GM18907 (cell line): Measurements from ENCODE around the gene TMEM87B.

Experiments
- ATAC-seq: cut with Tn5 transposase; IDR thresholded peaks from one replicate; pipeline ENCODE4 v1.9.1; 2021; ENCODE audit warnings: mild to moderate bottlenecking, moderate library complexity; ENCODE audit not compliant: unreplicated experiment

The TMEM87B gene

GRCh38 chr2:112149194-112149593 is 94.1 kb downstream of the TMEM87B start:
- ATAC-seq: no peak

DNA sequence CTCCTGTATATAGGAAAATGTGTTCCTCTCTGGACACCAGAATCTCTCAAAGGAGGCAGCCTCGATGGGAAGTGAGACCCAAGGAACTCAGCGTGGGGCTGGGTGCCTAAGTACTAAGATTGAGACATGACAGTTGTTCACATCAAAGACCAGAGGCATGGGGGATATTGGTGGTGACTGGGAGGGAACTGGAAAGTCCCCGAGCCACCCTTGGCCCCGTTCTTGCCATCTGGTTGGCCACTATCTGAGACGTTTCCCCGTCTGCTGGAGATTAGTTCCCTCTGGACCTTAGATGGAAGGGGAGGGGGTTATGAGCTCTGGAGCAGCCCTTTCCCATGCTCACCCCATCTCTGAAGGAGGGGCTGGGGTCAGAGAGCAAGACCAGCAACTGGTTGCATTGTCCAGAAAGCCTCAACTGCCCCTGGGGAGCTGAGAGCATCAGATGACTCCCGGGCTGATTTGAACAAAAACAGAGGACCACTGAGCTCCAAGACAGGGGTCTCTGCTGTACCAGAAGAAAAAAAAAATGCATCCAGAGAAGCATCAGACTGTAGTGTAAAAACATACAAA is 94.9 kb downstream of the TMEM87B start:
- no peak for ATAC-seq

- ATAC-seq: no peak
These were observed 95.4 kb downstream of the TMEM87B start for GRCh38 chr2:112150447-112150846.

GRCh38 chr2:112150851-112151250 is 95.8 kb downstream of the TMEM87B start:
- ATAC-seq: no peak

GRCh38 chr2:112151271-112151670 is 96.2 kb downstream of the TMEM87B start:
- no peak for ATAC-seq

GRCh38 chr2:112151701-112152440 is 96.8 kb downstream of the TMEM87B start:
- no peak for ATAC-seq

- no peak for ATAC-seq
These were observed 97.6 kb downstream of the TMEM87B start for GRCh38 chr2:112152476-112153178.

- ATAC-seq: no peak
These were observed 98.1 kb downstream of the TMEM87B start for GRCh38 chr2:112153179-112153490.

DNA sequence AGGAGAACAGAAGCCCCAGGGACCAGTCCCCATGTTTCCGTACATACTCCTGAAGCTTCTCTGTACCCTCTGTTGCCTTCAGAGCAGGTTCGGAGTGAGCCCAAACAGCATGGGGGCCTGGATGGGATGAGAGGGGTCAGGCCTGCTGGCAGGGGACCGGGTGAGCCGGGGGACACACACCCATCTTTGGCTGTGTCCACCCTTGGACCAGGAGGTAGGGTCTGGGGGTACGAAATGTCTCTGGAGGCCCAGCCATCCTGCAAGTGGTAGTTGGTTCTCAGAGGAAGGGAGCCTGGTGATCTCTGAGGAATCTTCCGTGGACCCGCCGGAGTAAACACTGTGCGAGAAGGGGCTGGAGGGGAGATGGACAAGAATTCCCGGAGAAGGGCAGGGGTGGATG is 98.4 kb downstream of the TMEM87B start:
- no peak for ATAC-seq

DNA sequence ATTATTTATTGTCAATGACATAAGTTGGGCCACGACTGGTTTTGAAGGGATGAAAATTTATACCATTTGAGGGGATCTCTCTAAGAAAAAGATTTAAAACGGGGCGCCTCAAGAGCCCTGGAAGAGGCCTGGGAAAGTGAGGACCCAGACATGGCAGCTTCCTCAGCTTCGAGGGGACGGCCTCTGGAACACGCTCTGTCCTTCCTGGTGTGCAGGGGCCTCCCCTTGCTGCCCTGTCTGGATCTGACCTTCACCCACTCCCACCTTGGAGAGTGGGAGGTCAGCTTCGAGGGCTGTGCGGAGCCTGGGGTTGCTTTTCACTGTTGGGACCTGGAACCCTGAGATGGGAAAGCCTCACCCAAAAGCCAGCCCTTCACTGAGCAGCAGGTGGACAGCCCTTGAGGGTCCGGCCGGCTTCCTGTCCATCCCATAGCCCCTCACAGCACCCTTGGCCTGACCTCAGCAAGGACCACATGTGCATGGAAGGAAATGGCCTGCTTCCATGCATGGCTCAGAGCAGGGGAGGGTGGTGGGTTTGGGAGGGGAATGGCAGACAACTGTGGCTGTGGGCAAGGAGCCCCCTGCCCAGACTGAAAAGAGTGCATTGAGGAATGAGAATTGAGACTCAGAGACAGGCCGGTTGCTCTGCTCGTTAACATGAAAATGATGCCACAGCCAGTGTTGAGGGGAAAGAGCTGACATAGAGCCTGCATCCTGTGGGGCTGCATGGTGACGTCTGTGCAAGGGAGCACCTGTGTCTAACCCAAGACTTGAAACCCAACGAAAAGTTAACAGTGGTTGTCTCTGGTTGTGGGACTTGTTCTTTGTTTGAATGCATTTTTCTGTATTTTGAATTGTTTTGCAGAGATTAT is 99.4 kb downstream of the TMEM87B start:
- no peak for ATAC-seq

GRCh38 chr2:112155331-112156151 is 100.5 kb downstream of the TMEM87B start:
- no peak for ATAC-seq

GRCh38 chr2:112156152-112156986 is 101.3 kb downstream of the TMEM87B start:
- no peak for ATAC-seq

- ATAC-seq: no peak
These were observed 102.4 kb downstream of the TMEM87B start for GRCh38 chr2:112157472-112157871.

DNA sequence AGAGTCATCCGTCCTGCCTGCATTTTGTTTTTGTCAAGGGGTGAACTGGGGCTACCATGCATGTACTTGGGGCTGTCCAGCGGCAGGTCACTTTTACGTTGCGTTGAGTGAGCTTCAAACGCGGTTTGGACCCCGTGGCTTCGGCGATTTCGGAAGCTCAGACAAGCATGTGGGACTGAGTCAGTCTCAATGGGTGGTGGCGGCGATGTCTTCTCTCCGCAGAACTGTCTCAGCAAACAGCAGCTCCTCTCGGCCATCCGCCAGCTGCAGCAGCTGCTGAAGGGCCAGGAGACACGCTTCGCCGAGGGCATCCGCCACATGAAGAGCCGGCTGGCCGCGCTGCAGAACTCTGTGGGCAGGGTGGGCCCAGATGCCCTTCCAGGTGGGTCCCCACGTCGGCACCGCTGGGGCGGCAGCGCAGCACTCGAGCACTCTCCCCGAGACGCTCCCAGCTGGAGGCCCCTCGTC is 104.4 kb downstream of the TMEM87B start:
- no peak for ATAC-seq

DNA sequence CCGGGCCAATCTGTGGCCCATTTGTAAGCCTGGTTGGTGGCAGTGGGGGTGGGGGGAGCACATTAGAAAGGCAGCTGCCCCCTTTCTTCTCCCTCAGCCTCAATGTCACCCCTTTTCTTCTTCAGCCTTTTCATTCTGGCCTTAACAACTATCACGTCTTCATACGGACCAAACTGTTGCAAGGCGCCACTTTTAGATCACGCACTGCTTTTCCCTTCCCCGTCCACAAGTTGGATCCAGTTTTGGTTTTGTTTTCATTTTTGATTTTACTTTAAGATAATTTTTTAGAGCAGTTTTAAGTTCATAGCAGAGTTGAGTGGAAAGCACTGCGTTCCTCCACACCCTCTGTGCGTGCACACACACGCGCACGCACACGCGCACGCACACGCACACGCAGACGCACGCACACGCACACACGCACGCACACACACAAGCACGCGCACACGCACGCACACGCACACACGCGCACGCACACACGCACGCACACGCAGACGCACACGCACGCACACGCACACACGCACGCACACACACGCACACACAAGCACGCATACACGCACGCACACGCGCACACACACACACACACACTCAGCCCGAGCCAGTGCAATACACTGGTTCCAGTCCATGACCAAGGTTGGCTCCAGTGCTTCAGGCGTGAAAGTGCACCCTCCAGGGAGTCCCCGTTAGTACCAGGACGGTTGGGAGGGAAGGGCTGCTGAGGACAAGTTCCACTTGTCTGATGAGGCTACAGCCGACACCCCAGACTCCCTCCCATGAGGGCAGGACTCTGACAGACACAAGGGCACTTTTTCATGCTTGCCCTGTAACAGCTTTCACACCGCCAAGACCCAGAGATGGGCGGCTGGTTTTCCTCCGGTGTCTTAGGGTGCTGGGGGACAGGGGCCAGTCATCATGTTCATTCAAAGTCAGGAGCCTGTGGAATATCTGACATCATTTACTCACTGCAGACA is 105.5 kb downstream of the TMEM87B start:
- no peak for ATAC-seq

DNA sequence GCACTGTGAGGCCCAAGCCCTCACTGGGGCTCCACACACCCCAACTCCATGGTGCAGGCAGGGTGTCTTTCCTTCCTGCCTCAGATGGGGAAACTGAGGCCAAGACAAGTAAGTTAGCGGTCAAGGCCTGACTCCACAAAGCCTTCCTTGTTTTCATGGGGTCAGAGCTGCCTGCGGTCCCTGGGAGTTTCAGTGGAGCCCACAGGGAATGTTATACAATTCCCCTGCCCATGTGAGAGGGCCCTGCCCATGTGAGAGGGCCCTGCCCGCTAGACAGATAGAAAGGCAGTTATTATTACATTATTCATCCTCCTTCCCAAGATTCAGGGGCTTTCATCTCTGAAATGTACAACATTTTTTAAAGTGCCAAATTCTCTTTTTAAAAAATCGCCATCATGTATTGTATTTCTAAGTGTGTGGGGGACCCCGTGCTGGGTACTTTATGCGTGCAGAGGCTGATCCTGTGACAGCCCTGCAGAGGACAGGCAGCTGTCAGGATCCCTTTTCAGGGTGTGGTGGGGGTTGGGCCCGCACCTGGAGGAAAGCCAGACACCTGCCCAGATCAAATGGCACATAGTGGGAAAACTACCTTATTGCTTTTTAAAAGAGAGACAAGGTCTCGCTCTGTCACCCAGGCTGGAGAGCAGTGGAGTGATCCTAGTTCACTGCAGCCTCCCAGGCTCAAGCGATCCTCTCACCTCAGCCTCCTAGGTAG is 106.5 kb downstream of the TMEM87B start:
- no peak for ATAC-seq

GRCh38 chr2:112162341-112162740 is 107.3 kb downstream of the TMEM87B start:
- no peak for ATAC-seq

GRCh38 chr2:112162956-112163355 is 107.9 kb downstream of the TMEM87B start:
- ATAC-seq: no peak
